IPS-15b (cell line): ENCODE data around the gene GRM1.

Source experiments
- H3K27me3 ChIP-seq: one replicate; pipeline ENCODE4 v1.6.1; 2013; ENCODE audit warnings: low read length; ENCODE audit not compliant: control insufficient read depth, insufficient read depth
- H3K36me3 ChIP-seq: one replicate; pipeline ENCODE4 v1.6.1; 2013; ENCODE audit warnings: low read length; ENCODE audit not compliant: control insufficient read depth, insufficient read depth
- H3K4me1 ChIP-seq: one replicate; pipeline ENCODE4 v1.6.1; 2013; ENCODE audit warnings: mild to moderate bottlenecking, low read length; ENCODE audit not compliant: control insufficient read depth, insufficient read depth
- H3K4me3 ChIP-seq: one replicate; pipeline ENCODE4 v1.5.1; 2013; ENCODE audit warnings: low read depth, low read length
- H3K9ac ChIP-seq: one replicate; pipeline ENCODE4 v1.6.1; 2013; ENCODE audit warnings: low read depth, mild to moderate bottlenecking, low read length
- H3K9me3 ChIP-seq: one replicate; pipeline ENCODE4 v1.6.1; 2013; ENCODE audit warnings: mild to moderate bottlenecking, low read length; ENCODE audit not compliant: control insufficient read depth, insufficient read depth

GRM1 gene

DNA sequence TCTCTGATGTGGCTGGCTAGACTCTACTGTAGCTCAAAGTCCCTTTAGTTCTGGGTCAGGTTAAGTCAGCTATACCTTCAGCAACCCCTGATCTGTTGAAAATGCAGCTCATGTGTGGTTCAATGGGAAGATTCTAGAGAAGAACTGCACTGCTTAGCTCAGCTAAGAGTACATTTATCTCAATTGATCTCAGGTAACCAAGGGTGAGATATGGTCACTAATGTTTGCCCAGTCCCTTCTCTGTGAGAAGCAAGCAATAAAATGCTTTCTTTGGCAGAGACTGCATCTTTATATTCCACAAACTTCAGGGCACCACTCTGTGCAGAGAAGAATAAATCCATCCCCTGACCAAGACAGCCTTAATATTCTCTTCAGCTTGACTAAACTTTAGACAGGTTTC lies 274.1 kb downstream of the GRM1 start:
- Histone ChIP-seq H3K9me3 (no peaks in the 10 kb centered on the region), H3K27me3 (no peaks in the 10 kb centered on the region), H3K4me1 (no peaks in the 10 kb centered on the region), H3K4me3 (no peak overlapping the region), H3K9ac (no peak overlapping the region), H3K36me3 (no peaks in the 10 kb centered on the region)

DNA sequence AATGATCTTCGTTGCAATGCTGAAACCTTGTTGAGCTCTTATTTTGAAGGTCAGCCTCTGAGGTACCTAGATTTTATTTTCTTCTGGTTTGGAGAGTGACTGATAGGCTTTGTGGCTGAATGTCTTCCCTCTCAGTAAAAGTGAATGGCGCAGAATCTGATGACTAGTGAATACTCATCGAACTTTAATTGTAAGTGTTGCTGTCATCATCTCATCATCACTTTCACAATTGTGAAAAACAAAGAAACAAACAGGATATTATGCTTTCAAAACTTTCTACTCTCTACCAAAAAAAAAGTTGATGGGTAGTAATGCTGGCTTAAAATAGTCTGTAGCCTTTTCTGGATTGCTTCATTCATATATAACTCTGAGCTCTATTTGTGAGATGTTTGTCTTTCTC lies 275.3 kb downstream of the GRM1 start:
- H3K9me3 ChIP-seq = no peaks in the 10 kb centered on the region
- H3K27me3 ChIP-seq = no peaks in the 10 kb centered on the region
- no peak overlapping the region for H3K9ac ChIP-seq
- no peaks in the 10 kb centered on the region for H3K4me1 ChIP-seq
- no peak overlapping the region for H3K4me3 ChIP-seq
- no peaks in the 10 kb centered on the region for H3K36me3 ChIP-seq

DNA sequence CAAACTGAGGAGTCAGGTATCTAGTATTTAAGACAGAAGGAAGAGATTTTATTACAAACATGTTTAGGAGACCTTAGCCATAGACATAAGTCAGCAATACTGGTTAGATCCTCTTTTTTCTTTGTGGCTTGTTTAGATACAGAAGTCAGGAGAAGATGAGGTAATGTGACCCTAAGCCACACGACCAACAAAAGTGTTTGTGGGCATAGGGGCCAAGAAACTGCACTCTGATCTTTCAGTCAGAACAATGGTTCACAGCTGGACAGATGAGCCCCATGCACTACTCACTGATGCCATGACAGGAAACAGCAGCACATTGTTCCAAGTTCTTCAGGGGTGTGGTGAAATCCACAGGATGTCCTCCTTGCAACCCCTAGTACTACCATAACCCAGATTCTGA lies 276.2 kb downstream of the GRM1 start:
- Histone ChIP-seq H3K4me1 (no peaks in the 10 kb centered on the region), H3K9ac (no peak overlapping the region), H3K27me3 (no peaks in the 10 kb centered on the region), H3K36me3 (no peaks in the 10 kb centered on the region), H3K9me3 (no peaks in the 10 kb centered on the region), H3K4me3 (no peak overlapping the region)

DNA sequence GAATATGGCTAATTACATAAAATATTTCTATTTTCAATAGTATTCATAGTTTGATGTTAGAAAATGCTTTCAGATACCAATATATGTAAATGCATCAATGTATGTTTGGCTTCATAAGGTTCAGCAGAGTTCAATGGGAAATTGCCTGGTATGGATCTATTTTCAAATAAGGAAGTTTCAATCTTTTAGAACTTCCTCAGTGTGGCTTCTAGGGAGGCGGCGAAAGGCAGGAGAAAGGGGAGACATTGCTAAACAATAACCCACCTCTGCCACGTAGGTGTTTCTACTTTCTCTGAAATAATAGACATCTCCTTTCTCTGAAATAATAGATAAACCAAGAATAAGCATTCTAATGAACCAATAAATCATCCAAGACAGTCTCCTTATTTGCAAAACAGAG lies 277.1 kb downstream of the GRM1 start:
- Histone ChIP-seq H3K9ac (no peak overlapping the region), H3K36me3 (no peaks in the 10 kb centered on the region), H3K27me3 (no peaks in the 10 kb centered on the region), H3K4me1 (no peaks in the 10 kb centered on the region), H3K9me3 (no peaks in the 10 kb centered on the region), H3K4me3 (no peak overlapping the region)

DNA sequence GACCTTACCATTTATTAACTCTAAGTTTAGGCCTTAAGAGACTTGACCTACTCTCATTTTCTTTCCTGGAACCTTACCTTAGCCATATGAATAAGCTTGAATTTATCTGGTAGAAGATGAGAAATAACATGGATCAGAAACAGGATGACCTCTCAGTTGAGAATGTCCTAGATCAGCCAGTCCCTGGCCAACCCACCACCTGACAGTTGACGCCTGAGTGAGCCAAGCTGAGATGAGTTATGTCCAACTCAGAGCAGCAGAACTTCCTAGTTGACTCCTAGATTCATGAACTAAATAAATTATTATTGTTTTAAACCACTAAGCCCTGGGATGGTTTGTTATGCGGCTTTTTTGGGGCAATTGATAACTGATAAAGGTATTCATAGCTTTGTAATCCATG lies 281.8 kb downstream of the GRM1 start:
- Histone ChIP-seq H3K36me3 (no peaks in the 10 kb centered on the region), H3K9ac (no peak overlapping the region), H3K9me3 (no peaks in the 10 kb centered on the region), H3K27me3 (no peaks in the 10 kb centered on the region), H3K4me3 (no peak overlapping the region), H3K4me1 (no peaks in the 10 kb centered on the region)

DNA sequence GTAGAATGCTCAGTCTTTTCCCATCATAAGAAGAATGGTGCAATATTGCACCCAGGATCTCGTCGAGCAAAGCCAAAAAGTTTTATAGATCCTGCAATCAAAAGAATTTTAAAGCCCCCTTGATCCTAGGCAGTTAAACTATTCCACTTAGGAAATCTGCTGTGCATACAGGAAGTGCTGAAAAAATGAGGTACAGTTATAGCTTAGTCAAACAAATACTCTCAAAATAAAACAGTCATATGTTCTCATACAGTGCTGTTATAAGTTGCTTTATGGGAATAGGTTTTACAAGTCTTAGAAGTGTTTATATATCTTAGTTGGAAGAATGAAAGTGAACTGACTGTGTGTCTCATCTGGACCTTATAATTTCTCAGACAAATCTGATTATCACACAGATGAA lies 282.2 kb downstream of the GRM1 start:
- Histone ChIP-seq H3K4me3 (no peak overlapping the region), H3K4me1 (no peaks in the 10 kb centered on the region), H3K36me3 (no peaks in the 10 kb centered on the region), H3K27me3 (no peaks in the 10 kb centered on the region), H3K9ac (no peak overlapping the region), H3K9me3 (no peaks in the 10 kb centered on the region)

DNA sequence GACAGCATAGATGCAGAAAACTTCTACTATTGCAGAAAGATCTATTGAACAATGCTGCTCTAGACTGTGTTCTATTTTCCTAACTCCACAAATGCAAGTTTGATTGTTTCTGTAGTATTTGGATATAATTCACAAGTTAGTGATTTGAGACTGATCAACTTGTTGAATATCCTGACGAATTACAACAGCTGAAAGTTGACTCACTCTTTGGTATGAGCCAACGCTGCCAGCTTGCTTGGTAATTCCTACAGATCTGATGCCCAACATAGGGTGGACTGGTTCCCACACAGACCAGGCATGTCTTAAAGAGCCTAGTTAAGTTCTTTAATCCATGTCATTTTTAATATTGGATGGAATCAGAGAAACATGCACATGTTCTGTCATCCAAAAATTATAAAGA lies 283.7 kb downstream of the GRM1 start:
- H3K4me1 ChIP-seq = no peaks in the 10 kb centered on the region
- no peaks in the 10 kb centered on the region for H3K27me3 ChIP-seq
- H3K36me3 ChIP-seq = no peaks in the 10 kb centered on the region
- H3K9ac ChIP-seq = no peak overlapping the region
- no peak overlapping the region for H3K4me3 ChIP-seq
- no peaks in the 10 kb centered on the region for H3K9me3 ChIP-seq

DNA sequence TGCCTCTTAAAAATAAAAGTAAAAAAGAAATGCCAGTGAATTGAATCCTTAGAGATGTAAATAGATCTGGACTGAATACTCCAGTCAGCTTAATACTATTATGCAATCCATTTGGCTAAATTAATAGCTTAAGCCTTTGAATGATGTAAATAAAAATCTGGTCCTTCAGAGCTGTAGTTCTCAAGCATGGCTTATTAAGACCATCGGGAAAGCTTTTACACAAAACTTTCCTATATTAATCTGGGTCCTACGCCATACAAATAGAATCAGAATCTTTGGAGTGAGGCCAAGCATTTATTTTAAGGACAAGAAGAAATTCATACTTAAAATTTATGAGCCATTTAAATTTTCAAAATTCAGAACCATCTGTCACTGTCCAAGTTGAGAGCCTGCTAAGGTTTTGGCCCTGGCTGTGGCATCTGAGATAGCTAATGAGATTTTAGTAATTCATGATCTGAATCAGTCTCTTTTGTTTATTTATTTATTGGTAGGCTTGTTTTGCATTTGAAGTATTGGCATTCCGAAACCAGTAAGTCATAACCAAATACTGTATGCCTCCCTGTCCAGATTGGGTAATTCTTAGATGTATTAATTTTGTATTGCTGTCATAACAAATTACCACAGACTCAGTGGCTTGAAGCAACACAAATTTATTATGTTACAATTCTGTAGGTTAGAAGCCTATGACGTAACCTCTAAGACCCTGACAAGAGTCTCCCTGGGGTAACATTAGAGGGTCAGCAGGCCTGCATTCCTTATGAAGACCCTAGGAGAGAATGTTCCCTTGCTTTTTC lies 286.7 kb downstream of the GRM1 start:
- H3K27me3 ChIP-seq = no peaks in the 10 kb centered on the region
- no peak overlapping the region for H3K4me3 ChIP-seq
- no peaks in the 10 kb centered on the region for H3K36me3 ChIP-seq
- H3K9me3 ChIP-seq = no peaks in the 10 kb centered on the region
- H3K4me1 ChIP-seq = no peaks in the 10 kb centered on the region
- H3K9ac ChIP-seq = no peak overlapping the region

DNA sequence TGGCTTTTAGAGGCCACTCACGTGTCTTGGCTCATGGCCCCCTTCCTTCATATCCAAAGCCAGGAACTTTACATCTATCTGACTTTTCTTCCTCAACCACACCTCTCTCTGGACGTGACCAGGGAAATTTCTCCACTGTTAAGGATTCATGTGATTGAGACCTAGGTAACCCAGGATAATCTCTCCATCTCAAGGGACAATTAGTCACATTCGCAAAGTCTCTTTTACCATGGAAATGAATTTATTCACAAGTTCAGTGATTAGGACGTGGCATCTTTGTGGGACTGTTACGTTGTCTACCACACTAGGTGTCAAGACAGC lies 287.3 kb downstream of the GRM1 start:
- H3K4me1 ChIP-seq = no peaks in the 10 kb centered on the region
- no peaks in the 10 kb centered on the region for H3K27me3 ChIP-seq
- no peaks in the 10 kb centered on the region for H3K9me3 ChIP-seq
- no peaks in the 10 kb centered on the region for H3K36me3 ChIP-seq
- H3K4me3 ChIP-seq = no peak overlapping the region
- no peak overlapping the region for H3K9ac ChIP-seq

DNA sequence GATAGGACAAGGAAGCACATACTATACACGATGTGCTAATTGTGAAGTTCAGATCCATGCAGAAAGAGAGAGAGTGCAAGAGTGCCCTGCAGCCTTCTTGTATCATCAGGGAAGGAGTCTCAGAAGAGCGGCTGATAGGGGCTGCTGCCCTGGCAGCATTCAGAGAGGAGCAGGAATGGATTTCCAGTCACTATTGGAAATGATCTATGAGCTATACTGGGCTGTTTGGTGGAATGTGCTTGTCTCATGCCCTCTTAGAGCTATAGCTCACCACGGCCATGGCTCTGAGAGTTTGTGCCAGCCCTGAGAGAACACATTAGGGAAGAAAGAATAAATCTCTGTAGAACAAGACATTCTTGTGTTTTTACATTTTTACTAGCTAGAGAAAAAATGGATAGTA lies 302.2 kb downstream of the GRM1 start:
- H3K27me3 ChIP-seq = no peaks in the 10 kb centered on the region
- H3K4me3 ChIP-seq = no peak overlapping the region
- no peaks in the 10 kb centered on the region for H3K9me3 ChIP-seq
- H3K9ac ChIP-seq = no peak overlapping the region
- H3K36me3 ChIP-seq = no peaks in the 10 kb centered on the region
- H3K4me1 ChIP-seq = no peaks in the 10 kb centered on the region

DNA sequence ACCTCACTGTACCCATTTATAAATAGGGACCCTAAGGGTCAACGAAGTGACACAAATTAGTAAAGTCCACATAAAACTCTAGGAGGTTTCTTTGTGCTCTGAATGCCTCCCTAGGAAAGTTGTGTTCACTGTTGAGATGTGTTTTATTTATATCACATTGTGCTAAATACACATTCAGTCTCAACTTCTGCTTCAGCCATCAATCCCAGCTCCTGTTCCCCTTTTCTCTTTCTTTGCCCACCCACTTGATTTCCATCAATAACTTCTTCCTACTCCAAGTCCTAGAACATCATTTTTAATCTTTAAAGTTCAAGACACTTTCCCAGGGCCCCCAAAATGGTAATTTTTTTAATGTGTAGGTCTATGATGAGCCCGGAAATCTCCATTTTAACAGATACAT lies 306.5 kb downstream of the GRM1 start:
- Histone ChIP-seq H3K4me1 (no peaks in the 10 kb centered on the region), H3K4me3 (no peak overlapping the region), H3K36me3 (no peaks in the 10 kb centered on the region), H3K27me3 (no peaks in the 10 kb centered on the region), H3K9ac (no peak overlapping the region), H3K9me3 (no peaks in the 10 kb centered on the region)

DNA sequence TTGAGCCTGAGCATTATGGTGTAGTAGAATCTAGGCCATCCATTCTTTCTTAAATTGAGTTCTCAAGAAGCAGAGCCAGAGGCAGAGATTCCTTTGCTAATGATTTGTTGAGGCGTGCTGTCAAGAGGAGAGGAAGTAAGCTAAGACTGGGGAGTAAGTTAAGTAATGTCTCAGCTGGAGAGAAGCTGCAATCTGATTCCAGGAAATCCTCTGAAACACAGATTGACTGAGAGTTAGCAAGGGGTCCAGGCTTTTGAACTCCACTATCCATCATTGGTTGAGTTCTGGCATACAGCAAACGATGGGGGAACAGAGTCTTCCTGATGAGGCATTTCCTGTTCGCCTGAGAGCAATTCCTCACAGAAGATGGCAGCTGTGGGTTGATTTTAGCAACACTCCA lies 307.3 kb downstream of the GRM1 start:
- H3K36me3 ChIP-seq = no peaks in the 10 kb centered on the region
- H3K27me3 ChIP-seq = no peaks in the 10 kb centered on the region
- no peaks in the 10 kb centered on the region for H3K9me3 ChIP-seq
- no peak overlapping the region for H3K4me3 ChIP-seq
- H3K4me1 ChIP-seq = no peaks in the 10 kb centered on the region
- no peak overlapping the region for H3K9ac ChIP-seq
